HL-60 (cell line): Measurements from ENCODE around the gene CAMTA1.

Experiments
- DNase-seq, 2 experiments: peaks; one replicate each; pipeline ENCODE4 v3.0.0-alpha.2; 2010 to 2020; ENCODE audit warnings: low read depth in 1 of 2, low spot score in 1 of 2
- H3K27ac ChIP-seq: fragments of 250-450 bp; sonication (Bioruptor Pico); replicated peaks from 2 replicates; pipeline ENCODE4 v1.5.1; 2020; ENCODE audit warnings: mild to moderate bottlenecking, moderate library complexity
- H3K27me3 ChIP-seq: fragments of 250-450 bp; sonication (Bioruptor Pico); 2 replicates; pipeline ENCODE4 v1.5.1; 2021; ENCODE audit warnings: mild to moderate bottlenecking, moderate library complexity; ENCODE audit not compliant: insufficient read depth, poor library complexity, severe bottlenecking
- H3K4me3 ChIP-seq: replicated peaks from 2 replicates; pipeline ENCODE4 v1.5.1; 2011; ENCODE audit warnings: mild to moderate bottlenecking, control low read depth, low read length; ENCODE audit not compliant: insufficient read depth
- CTCF ChIP-seq: IDR thresholded peaks from one replicate; pipeline ENCODE4 v1.5.1; 2011; ENCODE audit warnings: low read length, control low read depth, inconsistent platforms; ENCODE audit not compliant: insufficient read depth
- GABPA ChIP-seq: IDR thresholded peaks from 2 replicates; pipeline ENCODE4 v1.6.1; 2012; ENCODE audit warnings: low read depth
- POLR2AphosphoS5 ChIP-seq: IDR thresholded peaks from 2 replicates; pipeline ENCODE4 v1.6.1; 2012; ENCODE audit warnings: low read depth
- SPI1 ChIP-seq: IDR thresholded peaks from 2 replicates; pipeline ENCODE4 v1.6.1; 2012; ENCODE audit warnings: low read depth, mild to moderate bottlenecking, borderline replicate concordance
- TF ChIP-seq, protein P1 (sequence below): IDR thresholded peaks from 2 replicates; pipeline ENCODE4 v1.6.1; 2012; ENCODE audit warnings: low read depth; ENCODE audit not compliant: insufficient replicate concordance

CAMTA1 gene

GRCh38 chr1:6854166-6854565 is 68.9 kb downstream of the CAMTA1 start:
- no peak for TF ChIP-seq GABPA
- TF ChIP-seq CTCF: no peak
- TF ChIP-seq, protein P1, sequence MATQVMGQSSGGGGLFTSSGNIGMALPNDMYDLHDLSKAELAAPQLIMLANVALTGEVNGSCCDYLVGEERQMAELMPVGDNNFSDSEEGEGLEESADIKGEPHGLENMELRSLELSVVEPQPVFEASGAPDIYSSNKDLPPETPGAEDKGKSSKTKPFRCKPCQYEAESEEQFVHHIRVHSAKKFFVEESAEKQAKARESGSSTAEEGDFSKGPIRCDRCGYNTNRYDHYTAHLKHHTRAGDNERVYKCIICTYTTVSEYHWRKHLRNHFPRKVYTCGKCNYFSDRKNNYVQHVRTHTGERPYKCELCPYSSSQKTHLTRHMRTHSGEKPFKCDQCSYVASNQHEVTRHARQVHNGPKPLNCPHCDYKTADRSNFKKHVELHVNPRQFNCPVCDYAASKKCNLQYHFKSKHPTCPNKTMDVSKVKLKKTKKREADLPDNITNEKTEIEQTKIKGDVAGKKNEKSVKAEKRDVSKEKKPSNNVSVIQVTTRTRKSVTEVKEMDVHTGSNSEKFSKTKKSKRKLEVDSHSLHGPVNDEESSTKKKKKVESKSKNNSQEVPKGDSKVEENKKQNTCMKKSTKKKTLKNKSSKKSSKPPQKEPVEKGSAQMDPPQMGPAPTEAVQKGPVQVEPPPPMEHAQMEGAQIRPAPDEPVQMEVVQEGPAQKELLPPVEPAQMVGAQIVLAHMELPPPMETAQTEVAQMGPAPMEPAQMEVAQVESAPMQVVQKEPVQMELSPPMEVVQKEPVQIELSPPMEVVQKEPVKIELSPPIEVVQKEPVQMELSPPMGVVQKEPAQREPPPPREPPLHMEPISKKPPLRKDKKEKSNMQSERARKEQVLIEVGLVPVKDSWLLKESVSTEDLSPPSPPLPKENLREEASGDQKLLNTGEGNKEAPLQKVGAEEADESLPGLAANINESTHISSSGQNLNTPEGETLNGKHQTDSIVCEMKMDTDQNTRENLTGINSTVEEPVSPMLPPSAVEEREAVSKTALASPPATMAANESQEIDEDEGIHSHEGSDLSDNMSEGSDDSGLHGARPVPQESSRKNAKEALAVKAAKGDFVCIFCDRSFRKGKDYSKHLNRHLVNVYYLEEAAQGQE: no peak
- TF ChIP-seq SPI1: no peak
- TF ChIP-seq POLR2AphosphoS5: no peak
- no peak for DNase-seq
- no peak overlapping the region for H3K27ac ChIP-seq
- H3K4me3 ChIP-seq: no peak overlapping the region
- no peaks in the 10 kb centered on the region for H3K27me3 ChIP-seq

DNA sequence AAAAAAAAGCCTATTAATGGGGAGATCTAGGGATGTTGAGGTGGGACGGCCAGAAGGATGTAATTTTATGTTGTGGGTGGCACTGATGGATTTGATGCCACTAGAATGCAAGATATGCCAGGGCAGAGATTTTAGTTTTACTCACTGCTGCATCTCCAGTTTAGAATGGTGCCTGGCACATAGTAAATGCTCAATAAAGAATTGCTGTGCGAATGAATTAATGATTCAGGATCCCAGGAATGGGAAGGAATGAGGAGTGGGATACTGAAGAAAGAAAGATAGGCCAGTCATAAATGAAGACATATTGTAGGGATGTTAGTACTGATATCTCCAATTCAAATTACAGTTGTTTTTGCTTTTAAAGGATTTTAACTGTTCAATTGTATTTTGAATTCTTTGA is 72.6 kb downstream of the CAMTA1 start:
- no peak overlapping the region for H3K27ac ChIP-seq
- no peaks in the 10 kb centered on the region for H3K27me3 ChIP-seq
- TF ChIP-seq POLR2AphosphoS5 (no peak), CTCF (no peak), SPI1 (no peak), GABPA (no peak)
- TF ChIP-seq, protein P1: no peak
- DNase-seq: no peak
- no peak overlapping the region for H3K4me3 ChIP-seq

DNA sequence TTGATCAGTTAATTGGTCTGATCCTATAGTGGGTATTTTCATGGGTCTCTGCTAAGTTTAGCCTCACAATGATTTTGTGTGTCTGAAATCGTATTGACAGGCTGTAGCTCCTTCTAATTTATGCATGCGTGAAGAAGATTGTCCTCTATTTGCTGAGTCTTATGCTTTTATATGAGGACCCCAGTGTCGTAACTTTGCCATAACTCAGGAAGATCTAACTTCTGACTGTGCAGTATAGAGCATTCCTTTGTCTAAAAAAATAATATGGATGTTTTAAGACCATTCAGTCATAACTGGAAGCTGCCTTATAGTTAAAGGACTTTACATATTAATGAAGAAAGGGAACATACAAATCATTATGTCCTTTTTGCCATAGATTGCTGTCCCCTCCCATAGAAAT is 73.3 kb downstream of the CAMTA1 start:
- no peak for DNase-seq
- no peaks in the 10 kb centered on the region for H3K27me3 ChIP-seq
- TF ChIP-seq SPI1 (no peak), POLR2AphosphoS5 (no peak), CTCF (no peak), GABPA (no peak)
- TF ChIP-seq, protein P1: no peak
- no peak overlapping the region for H3K27ac ChIP-seq
- no peak overlapping the region for H3K4me3 ChIP-seq
